HL-60 (cell line): ENCODE data around the gene IQCF2.

Experiments
- CTCF ChIP-seq: IDR thresholded peaks from one replicate; pipeline ENCODE4 v1.5.1; 2011; ENCODE audit warnings: low read length, control low read depth, inconsistent platforms; ENCODE audit not compliant: insufficient read depth
- GABPA ChIP-seq: IDR thresholded peaks from 2 replicates; pipeline ENCODE4 v1.6.1; 2012; ENCODE audit warnings: low read depth
- POLR2AphosphoS5 ChIP-seq: IDR thresholded peaks from 2 replicates; pipeline ENCODE4 v1.6.1; 2012; ENCODE audit warnings: low read depth
- REST ChIP-seq: IDR thresholded peaks from 2 replicates; pipeline ENCODE4 v1.6.1; 2012; ENCODE audit warnings: low read depth; ENCODE audit not compliant: insufficient replicate concordance

GRCh38 chr3:51875501-51875900 lies 14.1 kb downstream of the IQCF2 start, which contains the start of gene IQCF5:
- no peak for TF ChIP-seq CTCF
- no peak for TF ChIP-seq REST
- no peak for TF ChIP-seq POLR2AphosphoS5
- TF ChIP-seq GABPA = no peak
